Measurements from ENCODE around the gene DEXI. TPM values are rescaled to one million over a fixed set of nuclear protein-coding genes. Genes with fewer than 3 reads are reported as not detected.
"Not testable (repeated sequence)": the region's sequence is repeated elsewhere in the genome, so short reads cannot be mapped to it uniquely, and the experiment has no call there.

Gene DEXI
- total RNA-seq, 2 donors from 2014 or later: 31.5 to 32.0 TPM

- Histone ChIP-seq H3K27ac (ENCODE audit: low read depth, low read length) (no peak overlapping the region), H3K9me3 (ENCODE audit: control insufficient read depth, low read length) (no peaks in the 10 kb centered on the region), H3K36me3 (ENCODE audit: control insufficient read depth, insufficient read depth, low read length) (peaks cover 26% of the 10 kb centered on the region), H3K4me3 (ENCODE audit: low read length) (no peak overlapping the region), H3K27me3 (ENCODE audit: control insufficient read depth, insufficient read depth, low read length, poor library complexity, severe bottlenecking) (no peaks in the 10 kb centered on the region), H3K9ac (ENCODE audit: extremely low read depth, low read length, poor library complexity, severe bottlenecking) (no peak overlapping the region), H3K4me1 (ENCODE audit: control insufficient read depth, insufficient read depth, low read length) (peaks cover 11% of the 10 kb centered on the region)
- Mint-ChIP-seq H3K27ac (no peak overlapping the region), H3K36me3 (ENCODE audit: low read depth) (peaks cover 19% of the 10 kb centered on the region), H3K4me1 (peaks cover 22% of the 10 kb centered on the region), H3K27me3 (ENCODE audit: insufficient read depth) (no peaks in the 10 kb centered on the region), H3K9me3 (no peaks in the 10 kb centered on the region), H3K4me3 (no peak overlapping the region)
- 95 to 96% methylated on average over 5 of the region's 5 CpGs for WGBS, 2 experiments (ENCODE audit: insufficient coverage in 1 of 2, insufficient read length in 1 of 2)
- no peak for TF ChIP-seq CTCF (conservative IDR thresholded peaks at IDR 0.05)
- no peak for DNase-seq
Observed at GRCh38 chr16:10967986-10968385, 25.7 kb upstream of the DEXI start.

DNA sequence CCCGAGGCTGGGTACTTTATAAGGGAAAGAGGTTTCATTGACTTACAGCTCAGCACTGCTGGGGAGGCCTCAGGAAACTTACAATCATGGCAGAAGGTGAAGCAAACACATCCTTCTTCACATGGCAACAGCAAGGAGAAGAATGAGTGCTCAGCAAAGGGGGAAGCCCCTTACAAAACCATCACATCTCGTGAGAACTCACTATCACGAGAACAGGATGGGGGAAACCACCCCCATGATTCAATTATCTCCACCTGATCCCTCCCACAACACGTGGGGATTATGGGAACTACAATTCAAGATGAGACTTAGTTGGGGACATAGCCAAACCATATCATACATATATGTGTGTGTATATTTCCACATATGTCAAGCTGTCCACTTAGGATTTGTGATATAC is 24.3 kb upstream of the DEXI start:
- H3K9ac ChIP-seq (ENCODE audit: extremely low read depth, low read length, poor library complexity, severe bottlenecking); H3K9me3 ChIP-seq (ENCODE audit: control insufficient read depth, low read length); H3K9me3 Mint-ChIP-seq; H3K27ac Mint-ChIP-seq; H3K4me3 ChIP-seq (ENCODE audit: low read length); H3K27ac ChIP-seq (ENCODE audit: low read depth, low read length); H3K27me3 Mint-ChIP-seq (ENCODE audit: insufficient read depth); DNase-seq; H3K4me3 Mint-ChIP-seq; H3K4me1 ChIP-seq (ENCODE audit: control insufficient read depth, insufficient read depth, low read length); H3K27me3 ChIP-seq (ENCODE audit: control insufficient read depth, insufficient read depth, low read length, poor library complexity, severe bottlenecking): not testable (repeated sequence)
- Mint-ChIP-seq H3K4me1 (peaks cover 18% of the 10 kb centered on the region), H3K36me3 (ENCODE audit: low read depth) (peaks cover 19% of the 10 kb centered on the region)
- H3K36me3 ChIP-seq (ENCODE audit: control insufficient read depth, insufficient read depth, low read length): peaks cover 27% of the 10 kb centered on the region
- 95% methylated on average over 4 of the region's 4 CpGs; no CpG with 5 or more reads in 1 of the 2 experiments for WGBS, 2 experiments (ENCODE audit: insufficient coverage in 1 of 2, insufficient read length in 1 of 2)

DNA sequence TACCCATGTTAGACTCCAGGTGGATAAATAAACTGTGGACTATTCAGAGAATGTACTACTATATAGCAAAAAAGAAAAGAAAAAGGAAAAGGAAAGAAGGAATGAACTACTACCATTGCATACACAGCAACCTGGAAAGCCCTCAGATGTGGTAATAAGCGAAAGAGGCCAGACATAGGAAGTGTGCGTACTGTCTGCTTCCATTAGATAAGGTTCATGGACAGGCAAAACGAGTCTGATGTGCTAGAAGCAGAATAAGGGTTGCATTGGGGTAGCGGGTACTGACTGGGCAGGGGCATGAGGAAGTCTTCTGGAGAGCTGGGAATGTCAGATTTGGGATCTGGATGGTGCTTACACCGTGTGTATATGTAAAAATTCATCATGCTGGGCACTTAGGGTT is 23.9 kb upstream of the DEXI start:
- no peak overlapping the region for H3K4me3 ChIP-seq (ENCODE audit: low read length)
- Mint-ChIP-seq H3K9me3 (no peaks in the 10 kb centered on the region), H3K27me3 (ENCODE audit: insufficient read depth) (no peaks in the 10 kb centered on the region), H3K27ac (no peak overlapping the region), H3K4me3 (no peak overlapping the region), H3K4me1 (peaks cover 18% of the 10 kb centered on the region), H3K36me3 (ENCODE audit: low read depth) (peaks cover 19% of the 10 kb centered on the region)
- DNase-seq: no peak
- peaks cover 26% of the 10 kb centered on the region for H3K36me3 ChIP-seq (ENCODE audit: control insufficient read depth, insufficient read depth, low read length)
- H3K4me1 ChIP-seq (ENCODE audit: control insufficient read depth, insufficient read depth, low read length): peaks cover 7% of the 10 kb centered on the region
- TF ChIP-seq CTCF (conservative IDR thresholded peaks at IDR 0.05): no peak
- 90 to 92% methylated on average over 5 of the region's 5 CpGs for WGBS, 2 experiments (ENCODE audit: insufficient coverage in 1 of 2, insufficient read length in 1 of 2)
- no peaks in the 10 kb centered on the region for H3K9me3 ChIP-seq (ENCODE audit: control insufficient read depth, low read length)
- H3K27ac ChIP-seq (ENCODE audit: low read depth, low read length): no peak overlapping the region
- H3K27me3 ChIP-seq (ENCODE audit: control insufficient read depth, insufficient read depth, low read length, poor library complexity, severe bottlenecking): no peaks in the 10 kb centered on the region
- no peak overlapping the region for H3K9ac ChIP-seq (ENCODE audit: extremely low read depth, low read length, poor library complexity, severe bottlenecking)

DNA sequence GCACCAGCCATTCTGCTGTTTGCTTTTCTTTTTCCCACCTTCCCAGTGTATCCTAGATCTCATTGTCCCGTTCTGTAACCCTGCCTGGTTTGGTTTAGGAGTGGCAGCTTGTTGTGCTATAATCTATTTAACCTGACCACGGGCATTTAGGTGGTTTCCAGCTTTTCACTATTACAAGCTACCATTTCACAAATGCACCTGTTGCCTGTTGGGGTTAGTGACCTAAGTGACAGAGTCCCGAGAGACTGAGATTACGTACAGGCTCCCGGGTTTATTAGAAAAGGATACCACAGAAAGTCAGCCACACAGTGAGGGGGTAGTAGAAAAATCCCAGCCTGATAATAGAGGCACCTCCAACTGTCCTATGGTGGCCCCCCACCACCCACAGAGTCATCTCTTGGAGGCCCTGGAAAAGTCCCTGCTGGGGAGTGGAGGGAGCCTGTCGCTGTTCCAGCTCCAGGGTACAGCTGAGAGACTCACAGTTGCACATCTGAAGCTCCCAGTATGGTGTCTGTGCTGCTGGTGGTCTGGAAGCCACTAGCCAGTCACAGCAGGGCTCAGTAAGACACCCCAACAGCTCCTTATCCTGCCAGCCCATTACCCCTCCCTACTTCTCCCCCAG is 23.3 kb upstream of the DEXI start:
- Mint-ChIP-seq H3K9me3 (no peaks in the 10 kb centered on the region), H3K27me3 (ENCODE audit: insufficient read depth) (no peaks in the 10 kb centered on the region), H3K27ac (no peak overlapping the region), H3K4me1 (peaks cover 18% of the 10 kb centered on the region), H3K36me3 (ENCODE audit: low read depth) (peaks cover 13% of the 10 kb centered on the region), H3K4me3 (no peak overlapping the region)
- H3K9me3 ChIP-seq (ENCODE audit: control insufficient read depth, low read length): no peaks in the 10 kb centered on the region
- no peak for DNase-seq
- peaks cover 26% of the 10 kb centered on the region for H3K36me3 ChIP-seq (ENCODE audit: control insufficient read depth, insufficient read depth, low read length)
- 94 to 100% methylated on average over 2 to 6 of the region's 6 CpGs for WGBS, 2 experiments (ENCODE audit: insufficient coverage in 1 of 2, insufficient read length in 1 of 2)
- H3K4me1 ChIP-seq (ENCODE audit: control insufficient read depth, insufficient read depth, low read length): peaks cover 7% of the 10 kb centered on the region
- no peak overlapping the region for H3K9ac ChIP-seq (ENCODE audit: extremely low read depth, low read length, poor library complexity, severe bottlenecking)
- H3K27ac ChIP-seq (ENCODE audit: low read depth, low read length): no peak overlapping the region
- TF ChIP-seq CTCF (conservative IDR thresholded peaks at IDR 0.05): no peak
- H3K4me3 ChIP-seq (ENCODE audit: low read length): no peak overlapping the region
- H3K27me3 ChIP-seq (ENCODE audit: control insufficient read depth, insufficient read depth, low read length, poor library complexity, severe bottlenecking): no peaks in the 10 kb centered on the region

All from endodermal cell (in vitro differentiated cells).